ENCODE data around the gene ITGB4.

Gene ITGB4

GRCh38 chr17:75694536-75694935 is 26.7 kb upstream of the ITGB4 start:
- Mint-ChIP-seq H3K36me3 (ENCODE audit: low read depth) (peaks cover 36% of the 10 kb centered on the region), H3K27ac (no peak overlapping the region), H3K9me3 (no peaks in the 10 kb centered on the region), H3K4me1 (peaks cover 19% of the 10 kb centered on the region), H3K27me3 (ENCODE audit: low read depth, poor library complexity) (no peaks in the 10 kb centered on the region), H3K4me3 (no peak overlapping the region)
- TF ChIP-seq CTCF (IDR thresholded peaks at IDR 0.05), result no peak
- DNase-seq, result no peak

- Mint-ChIP-seq H3K27me3 (ENCODE audit: low read depth, poor library complexity) (no peaks in the 10 kb centered on the region), H3K4me1 (peaks cover 19% of the 10 kb centered on the region), H3K27ac (no peak overlapping the region), H3K36me3 (ENCODE audit: low read depth) (peaks cover 39% of the 10 kb centered on the region), H3K9me3 (no peaks in the 10 kb centered on the region), H3K4me3 (no peak overlapping the region)
- TF ChIP-seq CTCF (IDR thresholded peaks at IDR 0.05), result no peak
- no peak for DNase-seq
Measured at GRCh38 chr17:75695141-75695829, 26.0 kb upstream of the ITGB4 start.

DNA sequence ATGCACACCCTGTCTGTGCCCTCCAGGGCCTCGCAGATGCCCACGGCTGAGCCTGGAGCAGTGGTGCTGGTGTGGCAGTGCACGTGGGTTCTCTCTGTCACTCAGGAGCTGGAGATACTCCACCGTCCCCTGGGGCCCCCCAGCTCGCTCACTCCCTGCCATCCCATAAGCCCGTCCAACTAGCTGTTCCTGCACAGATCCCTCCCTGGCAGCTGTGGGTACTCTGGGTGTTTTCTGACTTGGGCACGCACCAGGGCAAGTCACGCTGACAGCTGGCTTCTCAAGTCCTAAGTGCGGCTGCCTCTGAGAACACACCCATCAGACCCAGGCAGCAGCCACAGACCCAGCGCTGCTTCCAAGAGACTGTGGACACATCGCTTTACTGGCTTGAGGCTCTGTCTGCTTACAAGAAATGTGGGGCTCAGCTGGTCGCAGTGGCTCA is 25.4 kb upstream of the ITGB4 start:
- H3K36me3 Mint-ChIP-seq (ENCODE audit: low read depth), result peaks cover 39% of the 10 kb centered on the region
- H3K9me3 Mint-ChIP-seq, result no peaks in the 10 kb centered on the region
- H3K27ac Mint-ChIP-seq, result no peak overlapping the region
- H3K4me3 Mint-ChIP-seq, result no peak overlapping the region
- no peak for DNase-seq
- H3K27me3 Mint-ChIP-seq (ENCODE audit: low read depth, poor library complexity), result no peaks in the 10 kb centered on the region
- TF ChIP-seq CTCF (IDR thresholded peaks at IDR 0.05), result no peak
- peaks cover 13% of the 10 kb centered on the region for H3K4me1 Mint-ChIP-seq

- H3K4me3 Mint-ChIP-seq, result no peak overlapping the region
- no peak for DNase-seq
- H3K27ac Mint-ChIP-seq, result peak overlapping the region; percentile 8
- H3K4me1 Mint-ChIP-seq, result no peaks in the 10 kb centered on the region
- H3K27me3 Mint-ChIP-seq (ENCODE audit: low read depth, poor library complexity), result no peaks in the 10 kb centered on the region
- no peaks in the 10 kb centered on the region for H3K9me3 Mint-ChIP-seq
- no peak for TF ChIP-seq CTCF (IDR thresholded peaks at IDR 0.05)
- H3K36me3 Mint-ChIP-seq (ENCODE audit: low read depth), result peaks cover 47% of the 10 kb centered on the region
Measured at GRCh38 chr17:75697651-75698291, 23.5 kb upstream of the ITGB4 start.

GRCh38 chr17:75698659-75699058 is 22.6 kb upstream of the ITGB4 start:
- H3K36me3 Mint-ChIP-seq (ENCODE audit: low read depth), result peaks cover 52% of the 10 kb centered on the region
- H3K27ac Mint-ChIP-seq, result no peak overlapping the region
- no peaks in the 10 kb centered on the region for H3K4me1 Mint-ChIP-seq
- H3K27me3 Mint-ChIP-seq (ENCODE audit: low read depth, poor library complexity), result no peaks in the 10 kb centered on the region
- no peak overlapping the region for H3K4me3 Mint-ChIP-seq
- no peak for TF ChIP-seq CTCF (IDR thresholded peaks at IDR 0.05)
- DNase-seq, result no peak
- no peaks in the 10 kb centered on the region for H3K9me3 Mint-ChIP-seq

DNA sequence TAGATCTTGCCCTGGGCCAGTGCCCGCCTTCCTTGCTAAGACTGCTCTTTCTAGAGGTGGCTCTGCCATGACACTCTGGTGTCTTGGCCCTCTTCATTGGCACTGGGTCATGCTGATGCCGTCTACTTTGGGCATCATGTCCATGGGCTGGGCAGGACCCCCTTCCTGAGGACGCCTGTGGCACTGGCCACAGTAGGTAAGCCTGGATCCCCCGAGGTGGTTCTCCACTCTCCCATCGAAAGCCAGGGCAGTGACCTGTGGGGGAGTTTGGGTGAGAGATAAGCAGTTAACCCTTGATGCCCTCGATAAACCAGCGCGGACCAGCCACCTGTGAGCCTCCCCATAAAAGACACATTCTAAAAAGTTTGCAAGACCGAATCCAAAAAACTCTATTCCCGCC is 20.0 kb upstream of the ITGB4 start:
- H3K27me3 Mint-ChIP-seq (ENCODE audit: low read depth, poor library complexity), result no peaks in the 10 kb centered on the region
- H3K27ac Mint-ChIP-seq, result peak overlapping the region; percentile 31
- no peak for DNase-seq
- peaks cover 49% of the 10 kb centered on the region for H3K36me3 Mint-ChIP-seq (ENCODE audit: low read depth)
- H3K4me1 Mint-ChIP-seq, result no peaks in the 10 kb centered on the region
- no peak overlapping the region for H3K4me3 Mint-ChIP-seq
- H3K9me3 Mint-ChIP-seq, result no peaks in the 10 kb centered on the region
- TF ChIP-seq CTCF (IDR thresholded peaks at IDR 0.05), result no peak
